ENCODE data around the gene MN1.

MN1 gene

GRCh38 chr22:27731621-27732020 lies 69.9 kb downstream of the MN1 start:
- no peak for DNase-seq

GRCh38 chr22:27730641-27731433 lies 70.7 kb downstream of the MN1 start:
- DNase-seq = no peak

DNA sequence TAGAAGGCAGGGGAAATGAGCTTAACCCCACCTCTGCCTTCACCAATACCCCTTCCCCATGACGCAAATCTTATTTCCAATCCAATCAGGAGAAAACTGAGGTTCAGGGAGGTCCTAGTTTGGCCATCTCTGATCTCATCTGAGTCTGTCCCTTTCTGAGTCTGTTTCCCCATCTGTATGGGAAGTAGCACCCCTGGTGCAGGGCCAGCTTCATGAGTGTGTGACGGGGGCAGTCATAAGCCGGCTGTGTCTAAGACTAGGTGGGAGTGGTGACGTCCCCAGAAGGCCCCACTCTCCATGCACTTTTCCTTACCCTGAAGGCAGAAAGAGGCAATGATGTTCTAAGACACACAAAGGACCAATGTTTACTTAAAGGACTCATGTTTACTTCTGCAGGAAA lies 72.3 kb downstream of the MN1 start:
- no peak for DNase-seq

DNA sequence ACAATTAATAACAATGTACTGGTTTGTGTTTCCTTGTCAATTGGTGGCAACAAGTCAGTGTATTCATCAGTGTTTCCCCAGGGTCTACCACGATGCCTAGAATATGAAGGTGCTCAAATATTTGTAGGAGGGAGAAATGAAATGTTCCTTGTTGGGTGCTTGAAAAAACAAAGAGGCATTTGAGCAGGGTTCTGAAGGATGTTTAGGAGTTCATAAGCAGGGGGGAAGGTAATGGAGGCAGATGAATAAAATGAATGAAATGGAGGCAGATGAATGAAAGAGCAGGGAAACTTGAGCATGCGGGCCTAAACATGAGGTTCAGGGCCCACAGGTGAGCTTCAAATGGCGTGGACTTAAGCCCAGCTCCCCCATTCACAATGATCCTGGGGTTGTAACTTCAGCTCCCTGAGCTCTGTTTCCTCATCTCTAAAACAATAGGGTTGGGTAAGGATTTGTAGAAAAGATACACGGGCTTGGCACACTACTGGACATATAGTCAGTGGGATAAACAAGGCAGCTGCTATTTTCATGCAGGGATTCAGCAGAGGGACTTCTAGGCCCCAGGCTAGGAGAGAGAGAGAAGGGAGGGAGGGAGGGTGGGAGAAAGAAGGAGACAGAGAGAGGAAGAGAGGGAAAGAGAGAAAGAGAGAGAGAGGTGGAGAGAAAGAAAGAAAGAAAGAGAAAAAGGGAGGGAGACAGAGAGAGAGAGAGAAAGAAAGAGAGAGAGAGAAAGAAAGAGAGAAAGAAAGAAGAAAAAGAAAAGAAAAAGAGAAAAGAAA lies 73.7 kb downstream of the MN1 start:
- no peak for DNase-seq

DNA sequence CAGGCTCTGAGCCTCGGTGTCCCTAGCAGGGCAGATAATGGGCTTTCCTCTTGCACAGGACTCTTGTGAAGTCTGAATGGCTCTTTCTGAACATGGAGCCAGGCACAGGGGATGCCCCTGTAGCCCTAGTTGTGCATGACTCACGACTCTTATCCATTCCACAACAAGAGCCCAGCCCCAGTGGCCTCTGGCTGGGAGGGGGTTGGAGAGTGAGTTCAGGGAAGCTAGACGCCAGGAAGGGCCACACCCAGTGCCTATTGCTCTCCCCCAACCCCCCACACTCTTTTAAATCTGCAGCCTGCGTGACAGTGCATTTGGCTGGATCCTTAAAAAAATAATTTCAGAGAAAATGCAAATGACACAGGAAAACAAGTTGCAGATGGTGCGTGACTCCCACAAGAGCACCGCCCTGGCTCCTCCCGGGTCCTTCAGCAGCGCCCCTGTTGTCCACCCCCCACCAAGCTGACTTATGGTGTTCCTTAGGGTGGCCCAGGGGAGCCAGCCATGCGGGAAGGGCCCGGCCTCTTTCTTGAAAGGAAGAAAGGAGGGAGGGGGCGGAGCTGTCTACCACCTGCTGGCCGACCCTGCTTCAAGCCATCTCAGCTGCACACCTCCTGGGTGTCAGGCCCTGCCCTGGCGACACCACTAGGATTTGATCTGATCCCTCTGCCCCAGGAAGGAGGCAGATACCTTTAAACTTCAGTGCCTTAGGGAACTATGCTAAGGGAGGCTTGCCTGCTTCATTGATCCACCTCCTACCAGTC lies 74.7 kb downstream of the MN1 start:
- no peak for DNase-seq

DNA sequence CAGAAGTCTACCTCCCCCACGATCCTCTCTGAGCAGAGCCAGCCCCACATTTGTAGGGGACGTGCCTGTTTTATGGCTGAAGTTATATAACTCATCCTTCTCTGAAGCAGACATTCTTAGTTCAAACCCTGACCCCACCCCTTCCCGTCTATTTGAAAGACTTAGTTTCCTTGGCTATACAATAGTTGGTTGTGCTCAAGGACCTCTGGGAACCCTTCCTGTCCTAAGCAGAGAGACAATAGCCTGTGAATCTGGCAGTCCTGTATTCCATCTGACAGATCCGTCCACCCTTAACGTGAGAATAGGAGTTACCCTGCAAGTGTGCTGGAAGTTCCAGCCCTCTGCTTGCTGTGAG lies 75.2 kb downstream of the MN1 start:
- DNase-seq = no peak

- DNase-seq = no peak
These were observed 75.9 kb downstream of the MN1 start for GRCh38 chr22:27725661-27726060.

- no peak for DNase-seq
These were observed 76.8 kb downstream of the MN1 start for GRCh38 chr22:27724709-27725108.

DNA sequence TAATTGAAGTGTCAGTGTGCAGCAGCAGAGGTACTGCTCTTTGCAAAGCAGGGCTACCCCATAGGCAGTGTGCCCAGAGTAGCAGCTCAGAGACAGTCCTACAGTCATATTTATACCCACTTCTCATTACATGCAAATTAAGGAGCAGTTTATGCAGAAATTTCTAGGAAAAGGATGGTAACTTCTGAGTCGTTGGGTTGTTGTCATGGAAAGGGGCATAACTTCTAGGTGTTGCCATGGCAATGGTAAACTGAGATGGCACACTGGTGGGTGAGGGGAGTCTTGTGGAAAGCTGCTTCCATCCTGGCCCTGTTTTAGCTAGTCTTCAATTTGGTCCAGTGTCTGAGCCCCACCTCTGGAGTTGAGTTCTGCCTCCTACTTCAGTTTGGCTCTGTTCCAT lies 77.4 kb downstream of the MN1 start:
- DNase-seq = no peak

DNA sequence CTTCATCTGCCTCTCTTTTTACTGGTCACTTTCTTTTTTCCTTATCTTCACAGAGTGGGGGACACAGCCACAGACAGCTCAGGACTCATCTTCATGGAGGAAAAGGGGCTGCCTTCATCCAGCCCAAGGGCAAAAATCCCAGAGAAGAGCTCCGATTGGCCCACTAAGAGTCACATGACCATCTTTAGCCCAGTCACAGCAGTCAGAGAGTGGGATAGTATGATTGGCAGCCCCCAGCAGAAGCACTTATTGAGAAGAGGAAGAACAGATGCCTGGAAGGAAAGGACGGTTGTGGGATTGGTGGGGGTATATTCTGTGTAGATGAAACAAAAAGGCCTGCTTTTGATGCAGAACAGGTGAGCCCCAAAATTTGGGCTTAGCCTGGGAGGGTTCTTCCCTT lies 77.8 kb downstream of the MN1 start:
- no peak for DNase-seq

DNA sequence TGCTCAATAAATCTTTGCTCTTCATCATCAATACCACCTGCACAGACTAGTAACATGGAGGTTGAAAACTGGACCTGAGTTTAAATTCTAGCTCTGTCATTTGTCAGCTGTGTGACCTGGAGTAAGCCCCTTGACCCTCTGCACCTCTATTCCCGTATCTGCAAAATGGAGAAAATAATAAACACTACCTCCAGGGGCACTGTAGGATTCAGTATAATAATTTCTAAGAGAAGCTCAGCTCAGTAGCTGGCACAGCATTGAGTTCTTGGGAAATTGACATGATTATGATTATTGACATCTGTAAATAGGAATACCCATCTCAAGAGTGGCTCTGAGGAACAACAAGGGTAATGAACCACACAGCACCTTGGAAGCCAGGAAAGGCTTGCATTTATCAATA lies 78.4 kb downstream of the MN1 start:
- no peak for DNase-seq

- no peak for DNase-seq
These were observed 80.7 kb downstream of the MN1 start for GRCh38 chr22:27720860-27721259.

DNA sequence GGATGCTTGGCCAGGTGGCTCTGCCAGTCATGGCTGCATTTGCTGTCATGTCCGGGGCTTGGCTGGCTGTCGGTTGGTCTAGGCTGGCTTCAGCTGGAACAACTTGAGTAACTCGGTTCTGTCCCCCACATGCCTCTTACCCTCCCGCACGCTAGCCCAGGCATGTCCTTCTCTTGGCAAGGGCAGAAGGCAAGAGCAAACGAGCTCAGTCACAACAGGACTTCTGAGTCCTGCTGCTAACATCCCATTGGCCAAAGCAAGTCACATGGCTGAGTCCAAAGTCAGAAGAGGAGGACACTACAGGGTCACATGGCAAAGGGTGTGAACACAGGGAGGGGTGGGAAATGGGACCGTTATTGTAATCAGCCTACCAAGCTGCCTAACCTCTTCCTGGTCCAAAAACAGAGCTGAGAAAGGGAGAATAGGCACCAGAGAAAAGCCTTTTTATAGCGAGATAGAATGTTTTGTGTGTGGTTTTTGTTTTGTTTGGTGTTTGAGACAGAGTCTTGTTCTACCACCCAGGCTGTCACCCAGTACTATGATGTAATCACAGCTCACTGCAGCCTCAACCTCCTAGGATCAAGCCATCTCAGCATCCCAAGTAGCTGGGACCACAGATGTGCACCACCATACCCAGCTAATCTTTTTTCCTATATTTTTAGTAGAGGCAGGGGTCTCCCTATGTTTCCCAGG lies 81.9 kb downstream of the MN1 start:
- DNase-seq = peak; percentile 4

- DNase-seq = no peak
These were observed 82.6 kb downstream of the MN1 start for GRCh38 chr22:27719036-27719347.

GRCh38 chr22:27718186-27719035 lies 83.1 kb downstream of the MN1 start:
- no peak for DNase-seq

DNA sequence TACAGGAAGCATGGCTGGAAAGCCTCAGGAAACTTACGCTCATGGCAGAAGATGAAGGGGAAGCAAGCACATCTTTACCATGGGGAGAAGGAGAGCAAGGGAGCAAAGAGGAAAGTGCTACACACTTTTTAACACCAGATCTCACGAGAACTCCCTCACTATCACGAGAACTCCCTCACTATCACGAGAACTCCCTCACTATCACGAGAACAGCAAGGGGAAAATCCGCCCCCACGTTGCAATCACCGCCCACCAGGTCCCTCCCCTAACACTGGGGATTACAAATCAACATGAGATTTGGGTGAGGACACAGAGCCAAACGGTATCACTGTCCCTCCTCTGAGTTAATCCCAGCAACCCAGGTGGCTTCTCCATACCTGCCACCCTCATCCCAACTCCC lies 84.5 kb downstream of the MN1 start:
- DNase-seq = no peak

GRCh38 chr22:27716074-27716473 lies 85.5 kb downstream of the MN1 start:
- no peak for DNase-seq

DNA sequence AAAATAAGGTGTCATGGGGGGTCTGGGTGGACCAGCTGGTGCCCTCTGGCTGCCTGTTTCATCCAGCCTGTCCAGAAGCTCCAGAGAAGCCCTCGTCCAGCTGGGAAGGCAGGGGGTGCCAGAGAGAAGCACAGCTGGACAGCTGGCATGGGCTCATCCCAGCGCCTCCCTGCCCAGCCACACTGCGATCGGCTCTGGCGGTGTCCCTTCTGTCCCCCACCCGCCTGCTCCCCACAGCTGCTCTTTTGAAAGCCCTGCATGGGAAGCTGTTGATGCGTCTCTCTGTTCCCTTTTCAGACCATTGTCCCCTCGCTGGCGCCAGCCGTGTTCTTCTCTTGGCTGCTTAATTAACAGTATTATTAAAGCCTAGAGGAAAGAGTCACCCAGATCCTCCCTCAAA lies 86.5 kb downstream of the MN1 start:
- no peak for DNase-seq

DNA sequence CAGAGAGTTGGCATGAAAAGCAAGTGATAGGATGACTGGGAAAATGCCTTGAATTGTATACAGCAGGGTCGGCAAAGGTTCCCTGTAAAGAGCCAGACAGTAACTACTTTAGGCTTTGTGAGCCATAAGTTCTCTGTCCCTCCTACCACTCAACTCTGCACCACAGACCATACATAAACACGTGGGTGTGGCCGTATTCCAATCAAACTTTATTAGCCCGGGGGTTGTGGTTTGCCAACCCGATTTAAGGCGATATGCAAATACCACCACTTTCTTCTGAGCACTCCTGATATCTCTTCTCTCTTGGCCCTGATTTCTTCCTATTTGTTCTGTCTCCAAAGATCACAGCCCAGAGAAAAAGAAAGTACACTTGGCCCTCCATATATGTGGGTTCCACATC lies 87.5 kb downstream of the MN1 start:
- DNase-seq = no peak

- DNase-seq = no peak
These were observed 88.1 kb downstream of the MN1 start for GRCh38 chr22:27713461-27713860.

DNA sequence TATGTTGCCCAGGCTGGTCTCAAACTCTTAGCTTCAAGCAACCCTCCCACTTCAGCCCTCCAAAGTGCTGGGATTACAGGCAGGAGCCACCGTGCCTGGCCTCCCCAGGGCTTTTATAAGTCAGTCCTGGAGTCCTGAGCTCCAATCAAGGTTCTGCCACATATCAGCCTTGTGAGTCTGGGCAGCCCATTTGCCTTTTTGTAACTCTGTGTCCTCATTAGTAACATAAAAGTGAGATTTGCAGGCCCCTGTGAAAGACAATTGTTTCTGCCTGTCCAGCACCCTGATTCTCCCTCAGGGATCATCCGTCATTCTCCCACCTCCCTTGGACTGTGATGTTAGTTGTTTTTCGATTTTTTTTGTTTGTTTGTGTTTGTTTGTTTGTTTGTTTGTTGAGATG lies 89.8 kb downstream of the MN1 start:
- DNase-seq = no peak

GRCh38 chr22:27711012-27711411 lies 90.5 kb downstream of the MN1 start:
- DNase-seq = no peak
